ENCODE measurements around the gene MRPL4.

- TF ChIP-seq, protein P1, sequence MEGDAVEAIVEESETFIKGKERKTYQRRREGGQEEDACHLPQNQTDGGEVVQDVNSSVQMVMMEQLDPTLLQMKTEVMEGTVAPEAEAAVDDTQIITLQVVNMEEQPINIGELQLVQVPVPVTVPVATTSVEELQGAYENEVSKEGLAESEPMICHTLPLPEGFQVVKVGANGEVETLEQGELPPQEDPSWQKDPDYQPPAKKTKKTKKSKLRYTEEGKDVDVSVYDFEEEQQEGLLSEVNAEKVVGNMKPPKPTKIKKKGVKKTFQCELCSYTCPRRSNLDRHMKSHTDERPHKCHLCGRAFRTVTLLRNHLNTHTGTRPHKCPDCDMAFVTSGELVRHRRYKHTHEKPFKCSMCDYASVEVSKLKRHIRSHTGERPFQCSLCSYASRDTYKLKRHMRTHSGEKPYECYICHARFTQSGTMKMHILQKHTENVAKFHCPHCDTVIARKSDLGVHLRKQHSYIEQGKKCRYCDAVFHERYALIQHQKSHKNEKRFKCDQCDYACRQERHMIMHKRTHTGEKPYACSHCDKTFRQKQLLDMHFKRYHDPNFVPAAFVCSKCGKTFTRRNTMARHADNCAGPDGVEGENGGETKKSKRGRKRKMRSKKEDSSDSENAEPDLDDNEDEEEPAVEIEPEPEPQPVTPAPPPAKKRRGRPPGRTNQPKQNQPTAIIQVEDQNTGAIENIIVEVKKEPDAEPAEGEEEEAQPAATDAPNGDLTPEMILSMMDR (IDR thresholded peaks at IDR 0.05): no peak
- no peak for TF ChIP-seq POLR2A (IDR thresholded peaks at IDR 0.05)
These were observed 26.0 kb upstream of the MRPL4 start for GRCh38 chr19:10226021-10226375.
